ENCODE results near the gene ACER3. TPM values are rescaled to one million over a fixed set of nuclear protein-coding genes. Genes with fewer than 3 reads are reported as not detected.
"Not testable (repeated sequence)": the region's sequence is repeated elsewhere in the genome, so short reads cannot be mapped to it uniquely, and the experiment has no call there.

ACER3 gene
- total RNA-seq, 2 donors from 2014 or later = 7.0 to 24.7 TPM

DNA sequence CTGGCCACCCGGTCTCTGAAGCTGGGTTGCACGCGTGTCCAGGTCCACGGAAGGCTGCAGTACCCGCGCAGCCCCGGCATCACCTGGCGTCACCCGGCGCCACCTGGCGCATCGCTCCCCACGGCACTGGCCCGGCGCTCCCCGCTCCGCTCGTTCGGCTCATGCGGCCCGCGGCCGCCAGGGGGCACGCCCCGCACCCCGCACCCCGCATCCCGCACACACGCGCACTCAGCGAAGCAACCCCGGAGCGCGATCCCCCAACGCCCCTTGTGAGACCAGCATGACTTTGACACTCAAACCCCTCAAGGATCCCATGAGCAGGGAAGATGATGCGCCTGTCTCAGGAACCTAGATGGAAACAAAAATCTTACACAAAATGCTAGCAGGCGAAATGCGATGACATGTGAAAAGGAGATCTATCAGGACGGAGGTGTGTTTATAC is 185.4 kb downstream of the ACER3 start:
- H3K36me3 ChIP-seq = no peaks in the 10 kb centered on the region
- ATAC-seq (ENCODE audit: insufficient number of reproducible peaks, low FRiP score, low read depth) (no peak), DNase-seq (ENCODE audit: low spot score) (no peak)
- H3K4me3 ChIP-seq = no peak overlapping the region
- peaks cover 0 to 3% of the 10 kb centered on the region in 2 donors for H3K4me1 ChIP-seq (ENCODE audit: control insufficient read depth in 1 of 2, low read depth in 2 of 2)
- no peaks in the 10 kb centered on the region for H3K27me3 ChIP-seq (replicated peaks; ENCODE audit: insufficient read depth)
- TF ChIP-seq, protein P1, sequence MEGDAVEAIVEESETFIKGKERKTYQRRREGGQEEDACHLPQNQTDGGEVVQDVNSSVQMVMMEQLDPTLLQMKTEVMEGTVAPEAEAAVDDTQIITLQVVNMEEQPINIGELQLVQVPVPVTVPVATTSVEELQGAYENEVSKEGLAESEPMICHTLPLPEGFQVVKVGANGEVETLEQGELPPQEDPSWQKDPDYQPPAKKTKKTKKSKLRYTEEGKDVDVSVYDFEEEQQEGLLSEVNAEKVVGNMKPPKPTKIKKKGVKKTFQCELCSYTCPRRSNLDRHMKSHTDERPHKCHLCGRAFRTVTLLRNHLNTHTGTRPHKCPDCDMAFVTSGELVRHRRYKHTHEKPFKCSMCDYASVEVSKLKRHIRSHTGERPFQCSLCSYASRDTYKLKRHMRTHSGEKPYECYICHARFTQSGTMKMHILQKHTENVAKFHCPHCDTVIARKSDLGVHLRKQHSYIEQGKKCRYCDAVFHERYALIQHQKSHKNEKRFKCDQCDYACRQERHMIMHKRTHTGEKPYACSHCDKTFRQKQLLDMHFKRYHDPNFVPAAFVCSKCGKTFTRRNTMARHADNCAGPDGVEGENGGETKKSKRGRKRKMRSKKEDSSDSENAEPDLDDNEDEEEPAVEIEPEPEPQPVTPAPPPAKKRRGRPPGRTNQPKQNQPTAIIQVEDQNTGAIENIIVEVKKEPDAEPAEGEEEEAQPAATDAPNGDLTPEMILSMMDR (IDR thresholded peaks at IDR 0.05) = peak; percentile 56
- H3K9me3 ChIP-seq = no peaks in the 10 kb centered on the region
- no peak overlapping the region for H3K27ac ChIP-seq

DNA sequence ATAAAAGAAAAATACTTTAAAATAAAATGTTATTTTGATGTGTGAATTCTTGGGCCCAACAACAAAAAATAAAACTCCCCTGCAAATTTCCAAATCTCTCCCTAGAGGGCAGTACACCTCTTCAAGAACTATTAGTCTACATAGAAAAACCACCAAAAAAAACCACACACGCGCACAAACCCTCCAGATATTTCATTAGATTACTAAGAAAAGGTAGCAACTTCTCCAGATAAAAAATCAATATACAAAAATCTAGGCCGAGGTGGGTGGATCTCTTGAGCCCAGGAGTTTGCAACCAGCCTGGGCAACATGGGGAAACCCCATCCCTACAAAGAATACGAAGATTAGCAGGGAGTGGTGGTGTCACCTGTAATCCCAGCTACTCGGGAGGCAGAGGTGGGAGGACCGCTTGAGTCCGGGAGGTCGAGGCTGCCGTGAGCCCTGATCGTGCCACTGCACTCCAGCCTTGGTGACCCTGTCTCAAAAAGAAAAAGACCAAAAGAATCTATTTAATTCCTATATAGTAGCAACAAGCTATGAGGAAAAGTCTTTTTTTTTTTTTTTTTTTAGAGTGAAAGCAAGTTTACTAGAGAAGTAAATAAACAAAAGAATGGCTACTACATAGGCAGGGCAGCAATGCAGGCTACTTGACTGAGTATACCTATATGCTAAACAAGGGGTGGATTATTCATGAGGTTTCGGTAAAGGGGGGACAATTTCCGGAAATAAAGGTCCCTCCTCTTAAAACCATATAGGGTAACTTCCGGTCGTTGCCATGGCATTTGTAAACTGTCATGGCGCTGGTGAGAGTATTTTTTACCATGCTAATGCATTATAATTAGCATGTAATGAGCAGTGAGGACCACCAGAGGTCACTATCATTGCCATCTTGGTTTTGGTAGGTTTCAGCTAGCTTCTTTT is 186.5 kb downstream of the ACER3 start:
- Histone ChIP-seq H3K9me3 (no peaks in the 10 kb centered on the region), H3K36me3 (no peaks in the 10 kb centered on the region), H3K4me3 (peak overlapping the region; percentile 74), H3K27me3 (replicated peaks; ENCODE audit: insufficient read depth) (no peaks in the 10 kb centered on the region), H3K4me1 (ENCODE audit: control insufficient read depth in 1 of 2, low read depth in 2 of 2) (peaks cover 0 to 3% of the 10 kb centered on the region in 2 donors), H3K27ac (peak overlapping the region in 1 of 2 donors; percentile 3)
- TF ChIP-seq, protein P1 (IDR thresholded peaks at IDR 0.05) = peak; percentile 62
- ATAC-seq (ENCODE audit: insufficient number of reproducible peaks, low FRiP score, low read depth) (peak; percentile 96), DNase-seq (ENCODE audit: low spot score) (peak; percentile 70)

DNA sequence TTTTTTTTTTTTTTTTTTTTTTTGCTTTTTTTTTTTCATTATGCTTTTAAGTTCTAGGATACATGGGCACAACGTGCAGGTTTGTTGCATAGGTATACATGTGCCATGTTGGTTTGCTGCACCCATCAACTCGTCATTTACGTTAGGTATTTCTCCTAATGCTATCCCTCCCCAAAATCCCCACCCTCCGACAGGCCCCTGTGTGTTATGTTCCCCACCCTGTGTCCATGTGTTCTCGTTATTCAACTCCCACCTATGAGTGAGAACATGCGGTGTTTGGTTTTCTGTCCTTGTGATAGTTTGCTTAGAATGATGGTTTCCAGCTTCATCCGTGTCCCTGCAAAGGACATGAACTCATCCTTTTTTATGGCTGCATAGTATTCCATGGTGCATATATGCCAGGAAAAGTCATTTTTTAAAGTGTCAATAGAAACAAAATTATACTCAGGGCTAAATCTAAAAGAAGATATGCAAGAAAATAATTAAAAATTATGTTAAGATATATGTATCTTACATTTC is 187.3 kb downstream of the ACER3 start:
- not testable (repeated sequence) for H3K9me3 ChIP-seq; H3K4me1 ChIP-seq (ENCODE audit: control insufficient read depth in 1 of 2, low read depth in 2 of 2); H3K4me3 ChIP-seq; ATAC-seq (ENCODE audit: insufficient number of reproducible peaks, low FRiP score, low read depth); DNase-seq (ENCODE audit: low spot score); H3K27me3 ChIP-seq (replicated peaks; ENCODE audit: insufficient read depth); H3K36me3 ChIP-seq; H3K27ac ChIP-seq

DNA sequence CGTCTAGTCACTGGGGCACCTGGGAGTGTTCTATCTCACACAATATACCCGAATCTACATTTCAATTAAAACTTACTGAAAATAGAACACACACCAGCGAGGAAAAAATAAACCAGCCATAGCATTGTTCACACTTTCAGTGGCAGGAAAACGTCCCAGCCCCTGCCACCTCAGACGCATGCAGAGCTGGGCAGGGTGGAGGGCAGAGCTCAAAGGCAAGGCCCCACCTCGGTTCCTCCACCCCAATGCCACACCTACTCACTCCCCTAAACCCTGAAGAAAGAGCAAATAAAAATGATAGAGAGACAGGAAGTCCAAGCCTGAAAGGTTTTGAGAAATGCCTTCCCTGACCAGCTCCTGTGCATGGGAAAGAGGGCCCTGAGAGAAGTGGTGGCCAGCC is 188.3 kb downstream of the ACER3 start:
- Histone ChIP-seq H3K36me3 (no peaks in the 10 kb centered on the region), H3K9me3 (no peaks in the 10 kb centered on the region), H3K27me3 (replicated peaks; ENCODE audit: insufficient read depth) (no peaks in the 10 kb centered on the region), H3K27ac (no peak overlapping the region), H3K4me1 (ENCODE audit: control insufficient read depth in 1 of 2, low read depth in 2 of 2) (peaks cover 0 to 3% of the 10 kb centered on the region in 2 donors), H3K4me3 (no peak overlapping the region)
- TF ChIP-seq, protein P1 (IDR thresholded peaks at IDR 0.05) = no peak
- ATAC-seq (ENCODE audit: insufficient number of reproducible peaks, low FRiP score, low read depth) (no peak), DNase-seq (ENCODE audit: low spot score) (no peak)

DNA sequence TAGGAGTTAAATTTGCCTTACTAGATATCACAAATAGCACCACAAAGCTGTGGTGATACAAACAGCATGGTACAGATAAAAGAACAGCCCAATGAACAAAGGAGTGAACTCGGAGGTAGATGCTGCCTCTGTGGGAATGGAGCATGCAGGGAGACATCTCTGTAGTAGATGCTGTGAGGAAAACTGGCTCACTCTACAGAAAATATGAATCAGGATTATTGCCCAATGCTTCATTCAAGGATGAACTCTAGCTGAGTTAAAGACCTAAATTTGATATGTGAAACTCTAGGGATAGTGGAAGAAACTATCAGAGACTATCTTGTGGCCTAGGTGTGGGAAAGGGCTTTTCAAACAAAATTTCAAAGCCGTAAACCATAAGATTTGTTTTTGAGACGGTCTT is 190.8 kb downstream of the ACER3 start:
- no peaks in the 10 kb centered on the region for H3K27me3 ChIP-seq (replicated peaks; ENCODE audit: insufficient read depth)
- no peak overlapping the region for H3K27ac ChIP-seq
- peaks cover 5% of the 10 kb centered on the region for H3K9me3 ChIP-seq
- TF ChIP-seq, protein P1 (IDR thresholded peaks at IDR 0.05) = no peak
- no peak overlapping the region for H3K4me3 ChIP-seq
- no peaks in the 10 kb centered on the region for H3K4me1 ChIP-seq (ENCODE audit: control insufficient read depth in 1 of 2, low read depth in 2 of 2)
- ATAC-seq (ENCODE audit: insufficient number of reproducible peaks, low FRiP score, low read depth) = no peak
- DNase-seq (ENCODE audit: low spot score) = no peak
- no peaks in the 10 kb centered on the region for H3K36me3 ChIP-seq
